Spleen (tissue), 7 donors: ENCODE measurements around the gene ABCD2.

Experiments used
- CTCF ChIP-seq, 11 experiments: fragments of 200-600 bp in 7 of 11; fragments of 450-650 bp in 4 of 11; sonication (generic) in 4 of 11; IDR thresholded peaks in 8 of 11; conservative IDR thresholded peaks in 3 of 11; 1 replicate in 7 of 11; 2 replicates in 4 of 11; pipeline versions ENCODE4 v1.4.0 to v1.8.0; 2016 to 2021; ENCODE audit warnings: antibody characterized with exemption in 11 of 11, inconsistent platforms in 4 of 11, mild to moderate bottlenecking in 1 of 11
- POLR2A ChIP-seq, 3 donors: fragments of 450-650 bp; IDR thresholded peaks; one replicate each; pipeline ENCODE4 v1.5.1; 2017; ENCODE audit warnings: antibody characterized with exemption in 3 of 3, mild to moderate bottlenecking in 1 of 3
- POLR2AphosphoS5 ChIP-seq, 3 donors: sonication (generic); formaldehyde crosslinking; IDR thresholded peaks; one replicate each; pipeline ENCODE4 v1.5.1; 2017; ENCODE audit warnings: antibody characterized with exemption in 3 of 3
- donor health status: DM: no; HTN: no; CAD: no; lungs with moderate emphysema.
- donor health status: DM: no; HTN: no; CAD: no.
- donor health status: DM: no; HTN: no; CAD: no.

GRCh38 chr12:39616251-39616650 lies 3.4 kb downstream of the ABCD2 start:
- TF ChIP-seq CTCF (IDR thresholded peaks at IDR 0.05 in 8 of 11, conservative IDR thresholded peaks at IDR 0.05 in 3 of 11) (no peak), POLR2A (IDR thresholded peaks at IDR 0.05) (no peak), POLR2AphosphoS5 (IDR thresholded peaks at IDR 0.05) (no peak)
